GM10847 (cell line): Measurements from ENCODE around the gene MRPL12.

Source experiments
- POLR2A ChIP-seq: IDR thresholded peaks from 2 replicates; pipeline ENCODE4 v1.6.1; 2011; ENCODE audit not compliant: insufficient read length; ENCODE audit errors: extremely low read depth

Gene MRPL12

DNA sequence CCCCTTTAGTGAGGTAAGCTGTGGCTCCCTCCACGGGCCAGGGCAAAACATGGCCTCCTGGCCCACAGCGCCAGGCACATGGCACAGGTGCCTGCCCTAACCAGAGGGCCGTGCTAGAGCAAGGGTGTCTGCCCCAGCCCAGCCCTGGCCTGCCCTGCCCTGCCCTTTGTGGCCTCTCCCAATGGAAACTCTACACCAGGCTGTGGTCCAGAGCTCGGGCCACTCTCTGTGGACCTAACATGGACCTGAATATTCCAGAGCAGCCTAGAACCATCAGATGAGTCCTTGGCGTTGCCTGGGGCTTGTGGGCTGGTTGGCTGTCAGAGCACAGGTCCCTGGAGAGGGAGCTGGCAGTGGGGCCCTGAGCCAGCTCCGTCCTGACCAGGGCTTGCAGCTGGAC lies 8.0 kb upstream of the MRPL12 start:
- no peak for TF ChIP-seq POLR2A

DNA sequence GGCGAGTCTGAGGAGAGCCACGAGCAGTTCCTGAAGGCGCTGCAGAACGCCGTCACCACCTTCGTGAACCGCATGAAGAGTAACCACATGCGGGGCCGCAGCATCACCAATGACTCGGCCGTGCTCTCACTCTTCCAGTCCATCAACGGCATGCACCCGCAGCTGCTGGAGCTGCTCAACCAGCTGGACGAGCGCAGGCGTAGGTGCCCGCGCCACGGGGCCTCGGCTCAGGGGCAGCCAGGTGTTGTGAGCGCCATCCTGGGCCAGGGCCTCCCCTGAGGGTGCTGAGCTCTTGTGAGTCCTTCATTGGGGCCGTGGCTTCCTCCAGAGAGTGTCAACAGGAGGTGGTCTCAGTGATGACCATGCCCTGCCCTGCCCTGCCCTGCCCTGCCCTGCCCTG lies 7.4 kb upstream of the MRPL12 start:
- TF ChIP-seq POLR2A = no peak

DNA sequence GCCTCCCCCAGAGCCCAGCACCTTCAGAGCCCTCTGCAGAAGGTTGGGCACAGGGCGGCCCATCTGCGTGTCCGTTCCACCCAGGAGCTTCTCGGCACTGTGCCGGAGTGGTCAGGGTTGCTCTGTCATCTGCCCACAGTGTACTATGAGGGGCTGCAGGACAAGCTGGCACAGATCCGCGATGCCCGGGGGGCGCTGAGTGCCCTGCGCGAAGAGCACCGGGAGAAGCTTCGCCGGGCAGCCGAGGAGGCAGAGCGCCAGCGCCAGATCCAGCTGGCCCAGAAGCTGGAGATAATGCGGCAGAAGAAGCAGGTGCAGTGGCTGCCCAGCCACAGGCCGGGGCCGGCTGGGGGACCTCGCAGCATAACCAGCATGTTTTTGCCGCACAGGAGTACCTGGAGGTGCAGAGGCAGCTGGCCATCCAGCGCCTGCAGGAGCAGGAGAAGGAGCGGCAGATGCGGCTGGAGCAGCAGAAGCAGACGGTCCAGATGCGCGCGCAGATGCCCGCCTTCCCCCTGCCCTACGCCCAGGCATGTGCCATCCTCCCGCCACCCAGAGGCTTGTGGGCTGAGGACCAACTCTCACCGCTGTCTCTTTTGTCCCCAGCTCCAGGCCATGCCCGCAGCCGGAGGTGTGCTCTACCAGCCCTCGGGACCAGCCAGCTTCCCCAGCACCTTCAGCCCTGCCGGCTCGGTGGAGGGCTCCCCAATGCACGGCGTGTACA lies 6.8 kb upstream of the MRPL12 start:
- TF ChIP-seq POLR2A = no peak

DNA sequence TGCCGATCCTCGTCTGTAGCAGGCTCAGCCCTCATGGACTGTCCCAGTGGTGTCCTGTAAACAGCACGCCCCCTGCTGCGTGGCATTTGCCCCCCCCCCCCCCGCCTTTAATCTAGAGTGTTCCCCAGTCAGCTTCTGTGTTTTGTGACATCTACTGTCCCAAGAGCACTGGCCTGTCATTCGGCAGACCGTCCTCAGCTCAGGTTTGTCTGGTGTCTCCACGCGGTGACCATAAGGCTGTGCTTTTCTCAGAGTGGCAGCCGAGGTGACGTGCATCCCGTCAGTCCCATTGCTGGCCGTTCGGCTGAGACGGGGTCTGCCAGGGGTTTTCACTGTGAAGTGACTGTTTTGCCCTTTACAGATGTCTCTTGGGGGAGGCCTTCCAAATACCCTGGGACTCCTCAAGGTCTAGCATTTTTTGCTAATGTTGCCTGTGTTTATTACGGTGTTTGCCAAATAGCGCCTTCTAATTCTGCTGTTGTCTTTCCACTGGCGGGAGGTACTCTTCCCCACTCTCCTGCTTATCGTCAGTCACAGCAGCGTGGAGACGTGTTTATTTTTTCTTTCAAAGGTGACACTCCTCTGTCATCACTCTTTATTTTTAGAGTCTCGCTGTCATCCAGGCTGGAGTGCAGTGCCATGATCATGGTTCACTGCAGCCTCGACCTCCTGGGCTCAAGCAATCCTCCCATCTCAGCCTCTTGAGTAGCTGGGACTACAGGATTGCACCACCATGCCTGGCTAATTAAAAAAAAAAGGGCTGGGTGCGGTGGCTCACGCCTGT lies 5.7 kb upstream of the MRPL12 start:
- TF ChIP-seq POLR2A = no peak

DNA sequence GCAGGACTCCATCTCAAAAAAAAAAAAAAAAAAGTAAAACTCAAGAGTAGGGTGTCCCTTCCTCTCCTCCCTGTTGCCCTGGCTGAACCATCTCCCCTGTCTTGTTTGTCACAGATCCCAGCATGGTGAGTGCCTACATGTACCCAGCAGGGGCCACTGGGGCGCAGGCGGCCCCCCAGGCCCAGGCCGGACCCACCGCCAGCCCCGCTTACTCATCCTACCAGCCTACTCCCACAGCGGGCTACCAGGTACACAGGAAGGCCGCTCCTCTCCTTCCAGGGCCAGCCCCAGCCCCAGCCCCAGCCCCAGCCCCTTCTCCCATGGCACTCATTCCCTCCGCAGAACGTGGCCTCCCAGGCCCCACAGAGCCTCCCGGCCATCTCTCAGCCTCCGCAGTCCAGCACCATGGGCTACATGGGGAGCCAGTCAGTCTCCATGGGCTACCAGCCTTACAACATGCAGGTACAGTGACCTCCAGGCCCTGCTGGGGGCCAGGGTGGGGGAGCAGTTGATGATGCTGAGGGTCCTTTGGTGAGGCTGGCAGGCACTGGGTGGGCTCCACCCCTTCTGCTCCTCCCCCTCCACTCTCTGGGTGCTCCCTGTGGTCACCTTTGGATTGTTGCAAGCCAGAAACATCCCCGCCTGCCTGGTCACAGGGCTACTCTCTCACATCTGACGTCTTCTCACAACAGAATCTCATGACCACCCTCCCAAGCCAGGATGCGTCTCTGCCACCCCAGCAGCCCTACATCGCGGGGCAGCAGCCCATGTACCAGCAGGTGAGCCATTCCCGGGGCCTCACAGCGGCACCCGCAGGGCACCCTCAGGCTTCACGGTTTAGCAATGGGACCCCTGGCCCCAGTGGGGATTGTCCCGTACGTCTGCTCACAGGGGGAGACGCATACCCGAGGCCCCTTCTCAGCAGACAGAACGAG lies 2.5 kb upstream of the MRPL12 start:
- no peak for TF ChIP-seq POLR2A

DNA sequence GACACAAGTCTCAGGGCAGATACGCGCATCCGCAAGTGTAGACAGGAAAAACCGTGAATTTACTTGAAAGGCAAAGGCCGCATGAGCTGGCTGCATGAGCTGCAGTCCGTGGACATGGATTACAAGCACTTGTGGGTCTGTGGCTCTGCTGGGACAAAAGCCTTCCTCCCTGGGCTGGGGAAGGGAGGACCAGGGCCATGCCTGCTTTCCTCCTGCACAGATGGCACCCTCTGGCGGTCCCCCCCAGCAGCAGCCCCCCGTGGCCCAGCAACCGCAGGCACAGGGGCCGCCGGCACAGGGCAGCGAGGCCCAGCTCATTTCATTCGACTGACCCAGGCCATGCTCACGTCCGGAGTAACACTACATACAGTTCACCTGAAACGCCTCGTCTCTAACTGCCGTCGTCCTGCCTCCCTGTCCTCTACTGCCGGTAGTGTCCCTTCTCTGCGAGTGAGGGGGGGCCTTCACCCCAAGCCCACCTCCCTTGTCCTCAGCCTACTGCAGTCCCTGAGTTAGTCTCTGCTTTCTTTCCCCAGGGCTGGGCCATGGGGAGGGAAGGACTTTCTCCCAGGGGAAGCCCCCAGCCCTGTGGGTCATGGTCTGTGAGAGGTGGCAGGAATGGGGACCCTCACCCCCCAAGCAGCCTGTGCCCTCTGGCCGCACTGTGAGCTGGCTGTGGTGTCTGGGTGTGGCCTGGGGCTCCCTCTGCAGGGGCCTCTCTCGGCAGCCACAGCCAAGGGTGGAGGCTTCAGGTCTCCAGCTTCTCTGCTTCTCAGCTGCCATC lies 1.7 kb upstream of the MRPL12 start:
- TF ChIP-seq POLR2A = no peak

DNA sequence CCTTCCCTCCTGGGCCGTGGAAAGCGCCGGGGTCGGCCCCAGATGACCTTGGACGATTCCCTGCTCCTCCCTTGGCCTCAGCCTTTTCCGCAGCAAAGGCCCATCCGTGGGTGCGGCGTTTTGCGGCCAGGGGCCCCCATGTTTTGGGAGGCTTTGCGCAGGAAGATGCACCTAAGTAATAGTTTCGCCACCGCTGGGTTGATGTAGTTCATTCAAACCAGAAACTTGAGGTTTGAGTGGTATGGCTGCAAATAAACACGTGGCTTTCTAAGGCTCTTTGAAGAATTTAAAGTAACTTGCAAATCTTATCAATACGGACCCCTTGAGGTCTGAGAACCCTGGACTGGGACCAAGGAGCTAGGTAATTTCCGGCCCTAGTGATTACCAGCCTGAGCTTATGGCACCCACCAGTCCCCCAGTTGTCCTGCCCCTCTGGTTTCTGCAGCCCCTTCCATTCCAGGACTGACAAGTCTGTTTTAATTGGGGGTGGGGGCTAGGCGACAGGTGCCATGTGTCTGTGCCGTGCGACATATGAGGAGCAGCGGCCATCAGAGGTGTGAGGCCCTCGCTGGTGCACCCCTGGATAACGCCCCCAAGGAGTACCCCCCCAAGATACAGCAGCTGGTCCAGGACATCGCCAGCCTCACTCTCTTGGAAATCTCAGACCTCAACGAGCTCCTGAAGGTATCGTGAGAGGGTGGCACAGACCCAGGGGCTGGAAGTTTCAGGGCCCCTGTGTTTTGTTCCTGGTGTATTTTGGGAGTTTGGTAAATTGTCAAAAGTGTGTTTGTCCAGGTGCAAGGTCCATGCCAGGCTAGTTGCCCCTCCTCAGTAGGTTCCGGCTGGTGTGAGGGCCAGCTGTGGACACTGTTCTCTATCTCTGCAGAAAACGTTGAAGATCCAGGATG lies 834 bp downstream of the MRPL12 start:
- no peak for TF ChIP-seq POLR2A

DNA sequence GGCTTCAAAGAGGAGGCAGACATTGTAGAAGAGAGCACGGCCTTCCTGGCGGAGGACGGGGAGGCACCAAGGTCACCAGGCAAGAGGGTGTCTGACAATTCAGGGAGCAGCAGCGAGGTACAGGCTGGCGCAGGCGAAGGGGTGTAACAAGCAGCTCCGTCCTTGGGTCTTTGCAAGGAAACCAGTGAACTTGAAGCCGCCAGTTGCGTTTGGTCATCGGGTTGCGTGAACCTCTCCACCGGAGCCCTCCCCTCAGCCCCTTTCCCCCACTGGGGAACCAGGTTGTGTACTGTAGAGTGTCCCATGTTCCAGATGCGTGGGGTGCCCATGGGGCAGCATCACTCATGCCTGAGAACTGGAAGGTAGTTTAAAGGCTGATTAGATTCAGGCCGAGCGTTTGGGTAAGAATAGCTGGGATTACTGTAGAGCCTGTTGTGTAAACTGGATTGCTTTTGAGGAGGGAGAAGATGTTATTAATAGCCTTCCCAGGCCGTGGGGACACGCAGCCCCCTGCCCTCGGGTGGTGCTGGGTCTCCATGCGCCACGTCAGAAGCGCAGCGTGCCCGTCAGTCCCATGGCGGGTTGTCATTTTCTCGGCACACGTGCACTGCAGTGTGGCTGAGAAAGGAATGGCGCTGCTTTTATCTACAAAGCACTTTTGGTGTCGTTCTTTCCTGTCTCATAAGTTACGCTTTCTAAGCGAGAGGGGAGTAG lies 2.5 kb downstream of the MRPL12 start:
- TF ChIP-seq POLR2A = no peak

DNA sequence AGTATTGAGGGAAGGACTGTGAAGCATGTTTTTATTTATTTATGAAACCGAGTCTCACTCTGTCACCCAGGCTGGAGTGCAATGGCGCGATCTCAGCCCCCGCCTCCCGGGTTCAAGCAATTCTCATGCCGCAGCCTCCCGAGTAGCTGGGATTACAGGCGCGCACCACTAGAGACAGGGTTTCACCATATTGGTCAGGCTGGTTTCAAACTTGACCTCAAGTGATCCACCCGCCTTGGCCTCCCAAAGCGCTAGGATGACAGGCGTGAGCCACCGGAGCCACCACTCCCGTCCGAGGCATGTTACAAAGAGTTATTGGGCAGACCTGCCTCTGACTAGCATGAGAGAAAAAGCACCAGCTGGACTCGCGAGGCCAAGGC lies 3.1 kb downstream of the MRPL12 start:
- TF ChIP-seq POLR2A = no peak

DNA sequence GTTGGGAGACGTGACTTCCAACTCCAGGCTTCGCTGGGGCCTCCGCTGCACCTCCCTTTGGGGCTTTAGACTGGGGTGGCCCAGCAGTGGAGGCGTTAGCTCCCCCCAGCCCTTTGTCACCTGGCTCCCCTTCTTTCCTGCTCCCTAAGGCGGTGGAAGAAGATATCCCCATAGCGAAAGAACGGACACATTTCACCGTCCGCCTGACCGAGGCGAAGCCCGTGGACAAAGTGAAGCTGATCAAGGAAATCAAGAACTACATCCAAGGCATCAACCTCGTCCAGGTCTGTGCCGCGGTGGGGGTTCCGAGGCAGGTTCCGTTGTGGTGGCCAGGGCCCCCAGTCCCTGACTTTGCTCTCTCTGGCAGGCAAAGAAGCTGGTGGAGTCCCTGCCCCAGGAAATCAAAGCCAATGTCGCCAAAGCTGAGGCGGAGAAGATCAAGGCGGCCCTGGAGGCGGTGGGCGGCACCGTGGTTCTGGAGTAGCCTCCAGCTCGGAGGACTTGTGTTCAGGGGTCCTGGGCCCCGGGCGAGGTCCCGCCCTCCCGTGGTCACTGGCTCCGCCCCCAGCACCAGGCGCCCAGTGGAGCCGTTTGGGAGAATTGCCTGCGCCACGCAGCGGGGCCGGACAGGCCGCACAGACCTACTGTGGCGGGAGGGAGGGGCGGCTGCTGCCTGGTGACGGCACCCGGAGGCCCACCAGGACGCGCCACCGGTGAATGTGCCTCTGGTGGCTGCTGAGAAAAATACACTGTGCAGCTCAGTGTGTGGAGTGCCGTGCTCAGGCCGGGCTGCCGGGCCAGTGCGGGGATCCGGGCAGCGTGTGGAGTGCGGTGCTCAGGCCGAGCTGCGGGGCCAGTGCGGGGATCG lies 3.8 kb downstream of the MRPL12 start:
- TF ChIP-seq POLR2A = no peak

DNA sequence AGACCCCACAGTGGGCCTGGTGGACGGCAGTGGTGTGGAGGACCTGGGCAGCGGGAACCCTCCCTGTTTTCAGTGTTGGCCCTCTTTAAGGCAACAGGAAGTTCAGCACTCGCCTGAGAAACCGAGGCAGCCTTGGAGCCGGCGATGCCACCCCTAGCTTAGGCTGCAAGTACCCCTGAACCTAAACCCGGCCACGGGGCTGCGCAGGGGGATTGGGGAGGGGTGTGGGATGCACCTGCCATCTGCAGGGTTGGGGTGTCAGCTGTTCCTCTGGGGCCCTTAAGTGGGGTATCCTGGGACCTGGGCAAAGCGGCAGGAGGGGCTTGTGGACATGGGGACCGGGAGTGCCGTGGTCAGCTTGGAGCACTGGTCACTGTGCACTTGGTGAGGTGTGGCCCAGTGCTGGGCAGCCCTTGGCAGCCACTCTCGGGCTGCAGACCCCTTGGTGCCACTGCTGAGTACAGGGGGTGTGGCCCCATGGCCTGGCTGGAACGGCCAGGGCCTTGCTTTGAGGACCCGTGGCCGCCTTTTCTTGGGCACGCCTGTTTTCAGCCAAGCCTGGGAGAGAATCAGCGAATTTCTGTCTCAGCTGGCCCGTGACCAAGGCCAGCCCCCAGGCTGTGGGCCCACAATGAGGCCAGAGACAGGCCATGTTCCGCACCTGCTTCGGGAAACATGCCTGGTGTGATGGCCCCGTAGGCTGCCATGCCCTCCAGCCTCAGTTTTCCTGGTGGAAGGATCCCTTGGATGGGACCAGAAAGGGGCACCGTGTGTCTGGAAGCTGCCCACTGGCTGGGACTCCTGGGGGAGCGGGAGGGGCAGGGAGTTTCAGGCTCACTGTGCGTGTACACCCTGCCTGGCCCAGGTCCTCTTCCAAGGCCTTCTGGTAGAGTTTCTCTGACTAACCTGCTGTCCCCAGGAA lies 4.8 kb downstream of the MRPL12 start:
- no peak for TF ChIP-seq POLR2A
